ENCODE results near the gene SLITRK1.

The SLITRK1 gene

DNA sequence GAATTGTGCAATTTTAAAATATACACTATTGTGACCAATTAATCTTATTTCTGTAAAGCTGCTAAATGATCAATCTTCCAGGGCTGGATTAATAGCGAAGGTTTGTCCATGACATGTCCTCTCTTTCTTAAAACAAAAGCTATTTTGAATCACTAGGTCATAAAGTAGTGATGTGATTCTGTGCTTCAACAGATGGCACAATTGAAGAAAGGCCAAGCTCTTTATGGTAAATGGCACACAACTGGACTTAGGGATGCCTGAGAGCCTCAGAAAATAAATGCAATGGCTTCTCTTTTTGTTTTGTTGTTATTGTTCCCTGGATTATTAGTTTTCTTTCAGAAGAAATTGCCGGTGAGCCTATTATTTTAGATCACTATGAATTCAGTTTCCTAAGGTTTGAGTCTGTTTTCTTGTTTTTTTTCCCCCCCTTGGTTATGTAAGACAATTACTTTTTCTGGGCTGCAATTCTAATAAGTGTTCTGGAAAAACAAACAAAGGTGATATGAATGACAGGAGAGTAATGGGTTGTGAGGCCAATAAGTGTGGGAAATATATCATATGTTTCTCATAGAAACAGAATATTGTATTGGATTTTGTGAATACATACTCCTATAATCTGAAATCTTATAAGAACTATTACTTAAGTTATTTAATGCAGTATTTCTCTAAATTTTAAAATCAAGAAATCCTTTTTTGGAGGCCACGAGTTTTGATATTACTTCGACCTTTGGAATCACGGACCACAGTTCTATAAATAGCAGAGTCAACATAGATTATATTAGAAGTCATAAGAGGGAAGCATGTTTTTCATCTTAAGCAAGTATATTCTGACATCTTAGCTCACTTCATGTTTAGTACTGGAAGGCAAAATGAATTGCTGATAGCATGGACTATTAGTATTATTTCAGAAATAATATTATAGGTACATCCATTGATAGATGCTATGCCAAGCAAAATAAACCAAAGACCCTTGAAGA is 16.8 kb downstream of the SLITRK1 start:
- no peak for DNase-seq (ENCODE audit: low spot score)

DNA sequence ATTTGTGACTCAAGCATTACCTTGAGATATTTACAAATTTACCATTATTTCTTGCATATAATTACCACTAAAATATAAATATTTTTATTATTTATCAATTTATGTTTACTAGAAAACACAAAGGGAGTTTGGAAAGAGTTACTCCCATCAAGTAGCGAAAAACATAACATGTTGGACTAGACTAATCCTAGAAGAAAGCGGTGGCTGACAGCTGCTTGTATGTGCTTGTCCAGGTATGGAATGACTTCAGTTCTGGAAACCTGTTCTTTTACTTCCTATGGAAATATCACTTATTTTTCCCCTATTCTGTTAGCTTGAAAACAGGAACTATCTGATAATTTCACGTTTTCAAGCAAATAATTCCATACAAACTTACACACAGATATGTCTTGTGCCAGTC is 28.5 kb downstream of the SLITRK1 start:
- DNase-seq (ENCODE audit: low spot score): no peak

DNA sequence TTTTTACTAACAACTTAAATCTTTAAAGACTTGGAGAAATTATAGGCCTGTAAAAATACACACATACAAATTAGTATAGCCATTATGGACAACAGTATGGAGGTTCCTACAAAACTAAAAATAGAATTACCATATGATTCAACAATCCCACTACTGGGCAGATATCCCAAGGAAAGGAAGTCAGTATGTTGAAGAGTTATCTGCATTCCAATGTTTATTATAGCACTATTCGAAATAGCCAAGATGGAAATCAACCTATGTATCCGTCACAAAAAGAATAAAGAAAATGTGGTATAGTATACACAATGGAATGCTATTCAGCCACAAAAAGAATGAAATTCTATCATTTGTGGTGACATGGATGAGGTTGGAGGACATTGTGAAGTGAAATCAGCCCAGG is 37.2 kb downstream of the SLITRK1 start:
- no peak for DNase-seq (ENCODE audit: low spot score)

DNA sequence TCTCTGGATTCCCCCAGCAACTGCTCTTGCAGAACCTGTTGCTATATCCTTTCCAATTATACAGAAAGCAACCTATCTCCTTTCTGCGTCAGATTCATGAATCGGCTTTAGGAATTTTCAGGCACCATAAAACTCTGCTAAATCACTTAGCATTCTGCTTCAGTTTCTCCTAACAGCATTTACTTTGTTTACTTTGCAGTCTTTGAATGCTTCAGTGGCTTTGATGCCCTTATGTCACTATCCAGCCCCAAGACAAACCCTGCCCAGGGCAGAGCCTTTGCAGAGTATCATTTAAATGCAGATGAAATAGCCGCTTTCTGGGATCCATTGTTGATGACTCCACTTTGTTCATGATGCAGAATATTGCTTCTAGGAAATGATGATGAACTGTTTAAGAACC is 43.1 kb downstream of the SLITRK1 start:
- no peak for DNase-seq (ENCODE audit: low spot score)

DNA sequence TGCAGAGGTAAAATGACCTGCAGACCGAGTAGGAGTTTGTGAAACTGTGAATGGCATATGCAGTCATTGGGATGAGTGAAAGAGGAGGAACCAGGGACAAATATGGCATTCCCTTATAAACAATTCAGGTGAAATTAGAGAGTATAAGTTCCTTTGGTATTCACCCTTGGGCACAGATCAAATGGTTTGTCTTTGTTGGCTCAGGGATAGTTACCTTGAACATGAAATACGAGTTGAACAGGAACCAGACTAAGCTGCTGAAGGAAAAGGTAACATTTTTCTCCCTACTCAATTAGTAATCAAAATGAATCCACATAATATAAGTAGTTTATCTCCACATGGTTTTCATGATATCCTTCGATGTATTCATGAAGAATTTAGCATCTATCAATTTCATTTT is 50.5 kb downstream of the SLITRK1 start:
- no peak for DNase-seq (ENCODE audit: low spot score)

DNA sequence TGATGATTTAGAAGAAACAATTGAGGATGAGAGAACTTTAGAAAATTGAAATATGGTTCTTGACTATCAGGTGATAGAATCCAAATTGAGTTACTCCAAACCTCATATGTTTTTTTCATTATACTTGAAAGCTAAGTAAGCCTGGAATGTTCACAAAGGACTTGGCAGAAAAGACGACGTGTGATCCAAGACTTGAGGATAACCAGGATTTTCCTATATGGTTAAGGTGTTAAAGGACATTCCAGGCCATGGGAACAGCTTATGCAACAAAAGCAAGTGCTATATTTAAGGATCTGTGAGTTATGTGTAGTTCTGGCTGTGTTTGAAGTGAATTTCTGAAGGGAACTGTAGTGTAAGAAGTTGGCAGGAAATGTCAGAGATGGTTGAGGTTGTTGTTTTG is 52.5 kb downstream of the SLITRK1 start:
- no peak for DNase-seq (ENCODE audit: low spot score)

DNA sequence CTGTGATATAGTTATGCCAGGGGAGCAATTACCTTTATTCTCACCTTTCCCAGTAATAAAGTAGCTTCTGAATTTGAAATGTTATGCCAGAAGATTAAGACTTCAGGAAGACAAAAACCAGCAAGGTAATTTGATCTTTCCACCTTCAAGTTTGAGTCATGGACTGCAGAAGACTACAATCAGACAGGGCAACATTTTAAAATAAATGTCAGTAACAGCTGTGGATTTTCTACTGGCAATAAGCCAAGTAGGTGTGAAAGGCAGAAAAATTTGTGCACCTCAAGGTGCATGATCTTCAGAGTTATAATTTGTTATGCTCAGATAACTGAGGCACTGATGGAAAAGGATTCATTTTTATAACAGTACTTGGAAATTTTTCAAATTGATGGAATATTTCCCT is 54.9 kb downstream of the SLITRK1 start:
- no peak for DNase-seq (ENCODE audit: low spot score)

Data from NAMALWA (cell line).